NOMO-1 (cell line): Measurements from ENCODE around the gene FGD2.
"Not testable (repeated sequence)": the region's sequence is repeated elsewhere in the genome, so short reads cannot be mapped to it uniquely, and the experiment has no call there.

Experiments
- DNase-seq, 2 experiments: peaks; one replicate each; lab custom pipeline; 2025; ENCODE audit not compliant: unreplicated experiment in 2 of 2; lab: John Stamatoyannopoulos, UW

The FGD2 gene

DNA sequence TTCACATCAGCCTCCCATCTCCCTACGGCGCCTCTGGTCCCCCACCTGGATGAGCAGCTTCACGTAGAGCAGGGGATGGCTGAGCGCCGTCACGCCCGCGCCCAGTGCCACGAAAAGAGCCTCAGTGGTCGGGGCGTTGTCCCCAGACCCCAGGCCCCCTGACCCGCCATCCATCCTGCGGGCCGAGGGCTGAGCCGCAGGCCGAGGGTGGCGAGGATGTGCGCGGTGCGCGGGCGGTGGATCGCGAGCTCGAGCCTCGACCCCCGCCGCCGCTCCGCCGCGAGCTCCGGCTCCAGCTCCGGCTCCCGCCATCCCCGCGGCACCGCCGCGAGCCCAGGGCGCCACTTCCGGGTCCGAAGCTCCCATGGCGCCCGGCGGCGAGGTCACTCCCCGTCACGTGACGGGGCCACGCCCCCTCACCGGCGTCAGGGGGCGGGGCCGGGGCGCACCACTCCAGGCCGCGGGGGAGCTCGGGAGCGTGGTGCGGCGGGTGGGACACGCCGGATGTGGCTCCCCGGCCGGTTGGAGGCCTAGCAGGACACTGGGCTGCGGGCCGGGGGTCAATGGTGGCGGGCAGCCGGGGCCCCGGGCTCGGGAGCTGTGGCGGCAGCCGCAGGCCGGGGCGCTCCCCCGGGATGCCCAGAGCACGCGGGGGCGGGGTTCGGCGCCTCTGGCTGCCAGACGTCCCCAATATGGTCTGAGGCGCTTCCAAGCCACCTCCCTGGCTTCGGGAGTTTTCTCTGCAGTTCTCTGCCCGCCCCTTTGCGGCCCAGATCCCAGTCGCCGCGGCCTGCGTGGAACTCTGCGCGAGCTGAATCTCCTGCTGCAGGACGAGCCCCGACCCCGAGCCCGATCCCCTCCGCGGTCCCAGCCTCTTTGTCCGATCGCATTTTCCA is 19.4 kb upstream of the FGD2 start, which contains the start of gene MTCH1:
Gene MTCH1 (minus strand): TSS at position 389 of the 896 bp plus-strand sequence. CDS start 23 bp downstream, at position 366.
- DNase-seq = peak; percentile 75 to 86

DNA sequence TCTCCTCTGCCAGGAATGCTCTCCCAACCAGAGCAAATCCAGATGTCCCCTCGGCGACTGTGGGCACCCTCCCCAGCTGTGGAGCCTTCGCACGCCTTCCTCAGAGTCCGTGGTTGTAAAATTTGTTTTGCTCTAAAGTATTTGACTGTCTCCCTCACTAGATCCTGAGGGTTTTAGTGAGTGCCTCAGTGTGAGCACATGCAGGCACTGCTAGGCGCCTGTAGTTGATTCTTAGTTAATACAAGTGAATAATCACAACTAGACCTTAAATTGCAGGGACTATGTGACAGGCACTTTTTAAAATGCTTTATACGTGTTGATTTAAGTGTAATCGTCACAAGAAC is 18.8 kb upstream of the FGD2 start:
- DNase-seq = peak in 1 of 2 experiments; percentile 42

- no peak for DNase-seq
These were observed 16.2 kb upstream of the FGD2 start for GRCh38 chr6:36989264-36989663.

- not testable (repeated sequence) for DNase-seq
These were observed 15.1 kb upstream of the FGD2 start for GRCh38 chr6:36990401-36990800.

GRCh38 chr6:36997811-36998722 is 7.4 kb upstream of the FGD2 start:
- no peak for DNase-seq

- DNase-seq = no peak
These were observed 6.8 kb upstream of the FGD2 start for GRCh38 chr6:36998723-36999038.

DNA sequence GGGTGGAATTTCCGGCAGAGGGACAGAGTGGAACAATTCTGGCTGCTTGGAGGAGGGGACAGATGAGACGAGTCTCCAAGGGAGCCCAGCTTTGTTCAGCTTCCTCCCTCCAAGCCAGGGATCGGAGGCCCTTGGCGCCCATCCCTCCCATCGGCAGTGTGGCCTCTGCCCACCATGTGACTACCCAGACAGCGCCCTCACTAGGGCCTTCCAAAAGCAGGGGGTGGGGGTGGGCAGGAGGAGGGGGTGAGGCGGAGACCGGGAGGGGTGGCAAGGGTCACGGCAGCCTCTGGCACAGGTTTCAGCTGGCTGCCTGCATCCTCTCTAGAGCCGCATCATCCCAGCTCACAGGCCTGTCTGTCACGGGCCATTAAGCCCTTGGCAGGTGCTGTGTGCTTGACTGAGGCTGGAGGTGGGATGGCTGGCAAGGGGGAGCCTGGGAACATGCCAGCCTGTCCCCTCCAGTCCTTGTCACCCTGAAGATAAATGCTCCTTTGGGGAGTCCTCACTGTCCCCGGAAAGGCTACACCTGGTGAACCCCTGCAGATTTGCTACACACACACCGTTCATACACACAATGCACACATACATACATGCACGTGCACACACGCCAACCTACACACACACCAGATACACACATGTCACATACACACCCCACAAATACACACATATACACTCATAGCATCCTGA is 6.2 kb upstream of the FGD2 start:
- no peak for DNase-seq

DNA sequence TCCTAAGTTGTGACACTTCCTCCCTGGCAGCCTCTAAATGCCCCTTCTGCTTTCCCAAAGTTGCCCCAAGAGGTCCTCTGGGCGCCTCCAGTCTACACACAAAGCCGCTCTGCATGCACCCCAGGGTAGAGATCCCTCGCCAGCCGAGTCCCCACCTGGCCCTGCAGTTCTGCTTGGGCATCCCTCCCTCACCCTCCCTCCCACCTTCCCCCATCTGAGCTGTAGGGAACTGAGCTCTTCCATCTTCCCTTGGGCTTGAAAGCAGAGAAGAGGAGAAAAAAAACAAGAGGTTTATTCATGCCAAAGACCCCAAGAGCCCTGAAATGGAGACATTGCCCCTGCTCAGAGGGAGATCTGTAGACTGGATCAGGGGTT is 5.7 kb upstream of the FGD2 start:
- DNase-seq = no peak

DNA sequence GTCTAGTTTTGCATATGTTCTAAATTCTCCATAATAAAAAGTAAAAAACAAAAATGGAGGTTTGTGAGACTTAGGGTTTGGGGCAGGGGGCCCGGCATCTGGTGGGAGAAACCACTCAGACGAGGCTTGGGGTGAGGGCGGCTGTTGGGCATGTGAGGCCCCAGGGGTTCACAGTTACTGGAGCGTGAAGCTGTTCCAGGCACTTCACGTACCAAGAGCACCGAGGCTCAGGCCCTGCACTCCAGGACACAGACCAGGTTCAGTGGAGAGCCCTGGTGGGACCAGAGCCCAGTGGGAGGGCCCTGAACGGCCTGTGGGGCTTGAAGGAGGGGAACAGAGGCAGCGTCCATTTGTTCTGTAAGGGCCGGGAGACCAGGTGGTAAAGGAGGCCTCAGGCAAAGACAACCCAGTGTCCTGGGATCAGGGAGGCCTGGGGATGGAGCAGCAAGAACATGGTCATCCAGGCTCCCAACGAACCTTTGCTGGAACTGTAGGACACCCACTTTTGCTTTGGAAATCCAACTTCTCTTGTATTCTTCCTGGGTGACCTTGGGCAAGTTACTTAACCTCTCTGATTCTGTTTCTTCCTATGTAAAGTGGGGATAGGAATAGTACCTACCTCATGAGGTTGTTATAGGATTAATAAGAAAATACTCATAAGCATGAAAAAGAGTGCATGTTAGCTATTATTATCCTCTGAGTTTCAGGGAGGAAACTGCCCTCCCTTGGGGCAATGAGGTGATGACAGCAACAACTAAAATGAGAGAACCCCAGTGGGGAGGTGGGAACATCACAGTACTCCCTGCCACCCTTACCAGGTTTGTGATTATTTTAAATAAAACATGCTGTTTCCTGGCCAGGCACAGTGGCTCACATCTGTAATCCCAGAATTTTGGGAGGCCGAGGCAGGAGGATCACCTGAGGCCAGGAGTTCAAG is 1.1 kb upstream of the FGD2 start:
- no peak for DNase-seq

DNA sequence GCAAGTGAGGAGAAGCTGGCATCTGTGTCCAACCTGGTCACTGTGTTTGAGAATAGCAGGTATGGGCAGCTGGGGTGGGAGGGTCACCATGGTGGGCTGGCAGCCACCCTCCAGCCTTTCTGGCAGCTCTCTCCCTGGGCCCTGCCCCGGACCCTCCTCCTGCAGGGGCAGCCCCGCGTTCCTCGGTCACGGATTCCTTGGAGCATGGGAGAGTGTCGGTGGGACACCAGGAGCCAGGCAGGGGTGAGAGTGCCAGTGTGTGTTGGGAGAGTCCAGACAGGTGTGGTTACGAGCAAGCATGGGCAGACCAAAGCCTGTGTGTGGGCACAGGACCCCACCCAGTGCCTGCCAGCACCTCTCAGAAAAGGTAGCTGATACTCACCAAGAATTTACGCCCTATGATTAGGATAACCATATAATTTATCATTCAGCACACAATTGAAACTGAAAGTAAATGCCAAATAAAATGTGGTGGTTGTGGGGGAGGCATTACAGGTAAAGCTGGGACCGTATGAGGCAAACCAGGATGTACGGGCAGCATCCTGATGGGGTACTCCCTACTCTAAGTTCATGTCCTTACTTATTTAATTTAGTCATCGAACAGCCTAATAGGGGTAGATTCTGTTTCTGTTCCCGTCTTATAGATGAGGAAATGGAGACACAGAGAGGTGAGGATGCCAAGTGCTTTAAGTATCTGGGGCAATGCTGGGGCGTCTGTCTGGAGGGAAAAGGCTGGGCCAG is 542 bp downstream of the FGD2 start:
- peak in 1 of 2 experiments; percentile 38 for DNase-seq

GRCh38 chr6:37006793-37007339 is 1.4 kb downstream of the FGD2 start:
- DNase-seq = peak in 1 of 2 experiments; percentile 14

DNA sequence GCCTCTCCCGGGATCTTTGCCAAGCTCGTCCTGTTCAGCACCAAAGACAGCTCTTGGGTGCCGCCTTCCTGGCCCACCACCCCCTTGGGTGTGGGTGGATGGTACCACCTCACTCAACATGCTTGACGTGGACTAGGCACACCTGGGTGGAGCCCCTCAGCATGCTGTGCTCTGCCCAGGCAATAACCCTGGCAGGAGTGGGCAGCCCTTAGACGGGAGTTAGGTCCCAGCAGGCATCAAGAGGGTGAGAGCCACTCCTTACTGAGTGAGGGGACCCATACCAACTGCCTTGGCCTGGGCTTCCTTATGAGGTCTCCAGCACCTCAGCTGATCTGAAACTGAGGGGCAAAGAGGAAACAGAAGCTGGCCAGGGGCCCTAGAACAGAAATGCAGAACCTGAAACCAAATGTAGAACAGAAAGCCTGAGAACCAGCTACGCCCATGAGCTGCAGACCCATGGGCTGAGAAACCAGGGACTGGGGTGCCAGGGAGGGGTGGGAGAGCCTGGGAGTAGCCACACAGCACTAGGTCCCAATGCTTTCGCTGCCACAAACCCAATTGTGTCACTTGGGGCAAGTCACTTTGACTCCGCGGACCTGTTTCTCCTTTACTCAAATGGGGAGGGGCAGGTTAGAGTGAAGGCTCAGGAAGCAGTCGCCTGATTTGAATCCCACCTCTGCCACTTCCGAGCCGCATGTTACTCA is 2.0 kb downstream of the FGD2 start:
- DNase-seq = peak; percentile 84 to 91

GRCh38 chr6:37008484-37009465 is 3.3 kb downstream of the FGD2 start:
- DNase-seq = peak; percentile 26 to 32

DNA sequence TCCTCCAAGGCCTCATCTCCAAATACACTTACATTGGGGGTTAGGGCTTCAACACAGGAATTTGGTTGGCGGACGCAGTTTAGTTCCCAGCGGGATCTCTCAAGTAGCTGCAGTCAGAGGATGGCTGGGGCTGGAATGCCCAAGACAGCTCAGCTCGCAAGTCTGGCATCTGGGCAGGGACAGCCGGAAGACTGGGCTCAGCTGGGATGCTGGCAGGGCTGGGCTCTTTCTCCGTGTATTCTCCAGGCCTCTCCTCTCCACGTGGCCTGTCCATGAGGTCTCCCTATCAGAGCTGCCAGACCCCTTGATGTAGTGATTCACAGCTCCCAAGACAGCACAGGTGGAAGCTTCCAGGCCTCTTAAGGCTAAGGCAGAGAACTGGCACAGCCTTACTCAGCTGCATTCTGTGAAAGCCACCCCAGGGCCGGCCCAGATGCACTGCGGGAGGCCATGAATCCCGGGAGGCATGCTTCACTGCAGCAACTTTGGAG is 5.0 kb downstream of the FGD2 start:
- no peak for DNase-seq

DNA sequence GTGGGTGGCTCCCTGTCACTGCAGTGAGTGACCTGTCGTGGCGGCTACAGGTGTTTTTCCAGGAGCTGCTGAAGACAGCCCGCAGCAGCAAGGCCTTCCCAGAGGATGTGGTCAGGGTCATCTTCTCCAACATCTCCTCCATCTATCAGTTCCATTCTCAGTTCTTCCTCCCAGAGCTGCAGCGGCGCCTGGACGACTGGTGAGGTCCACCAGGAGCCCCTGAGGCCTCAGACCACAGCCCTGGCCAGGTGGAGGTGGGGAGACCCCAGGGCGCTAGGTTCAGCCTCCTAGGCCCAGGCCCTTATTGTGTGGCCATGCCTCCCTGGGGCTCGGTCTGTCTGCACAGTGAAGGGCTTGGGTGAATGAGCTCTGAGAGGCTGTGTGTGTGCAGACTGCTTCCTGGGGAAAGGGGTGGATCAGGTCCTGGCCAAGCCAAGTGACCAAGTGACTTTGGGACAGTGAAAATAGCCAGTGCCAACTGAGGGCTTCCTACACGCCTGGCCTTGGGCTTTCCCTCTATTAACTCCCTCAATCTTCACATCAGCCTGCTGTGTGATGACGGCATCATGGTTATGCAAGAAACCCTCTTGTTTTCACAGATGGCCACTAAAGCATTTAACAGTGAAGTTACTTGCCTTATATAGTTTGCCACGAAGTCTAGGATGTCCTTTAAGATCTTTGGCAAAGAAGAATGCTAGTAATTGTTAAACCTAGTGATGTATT is 6.4 kb downstream of the FGD2 start:
- no peak for DNase-seq
